ENCODE measurements around the gene SUPT3H.

- TF ChIP-seq CTCF (conservative IDR thresholded peaks at IDR 0.05) (no peak), ZFX (IDR thresholded peaks at IDR 0.05) (no peak)
These were observed 303.3 kb downstream of the SUPT3H start for GRCh38 chr6:45074439-45074838.
